OCI-LY1 (cell line): ENCODE data around the gene CPA4.

Experiments
- EZH2 ChIP-seq: fragments of 200-600 bp; sonication (generic), shearing (Covaris generic); IDR thresholded peaks from 2 replicates; pipeline ENCODE4 v1.8.0; 2017; ENCODE audit warnings: borderline replicate concordance, mixed run types, mild to moderate bottlenecking, antibody characterized with exemption, low read length, moderate library complexity, mixed read lengths
- TF ChIP-seq, protein P1 (sequence below): fragments of 200-600 bp; sonication (generic), shearing (Covaris generic); IDR thresholded peaks from 2 replicates; pipeline ENCODE4 v1.5.1; 2017; ENCODE audit warnings: mild to moderate bottlenecking, antibody characterized with exemption, low read length, moderate library complexity, mixed read lengths

DNA sequence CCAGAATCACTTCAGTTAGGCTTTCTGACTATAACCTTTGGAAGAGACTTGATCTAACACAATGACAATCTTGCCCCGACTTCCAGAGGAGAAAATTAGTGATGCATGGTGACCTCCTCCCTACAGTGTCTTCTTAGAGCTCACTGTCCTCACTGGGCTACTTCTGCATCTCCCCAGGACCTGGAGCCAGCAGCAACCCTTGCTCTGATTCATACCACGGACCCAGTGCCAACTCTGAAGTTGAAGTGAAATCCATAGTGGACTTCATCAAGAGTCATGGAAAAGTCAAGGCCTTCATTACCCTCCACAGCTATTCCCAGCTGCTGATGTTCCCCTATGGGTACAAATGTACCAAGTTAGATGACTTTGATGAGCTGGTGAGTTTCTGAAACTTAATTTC is 13.7 kb upstream of the CPA4 start:
- TF ChIP-seq, protein P1, sequence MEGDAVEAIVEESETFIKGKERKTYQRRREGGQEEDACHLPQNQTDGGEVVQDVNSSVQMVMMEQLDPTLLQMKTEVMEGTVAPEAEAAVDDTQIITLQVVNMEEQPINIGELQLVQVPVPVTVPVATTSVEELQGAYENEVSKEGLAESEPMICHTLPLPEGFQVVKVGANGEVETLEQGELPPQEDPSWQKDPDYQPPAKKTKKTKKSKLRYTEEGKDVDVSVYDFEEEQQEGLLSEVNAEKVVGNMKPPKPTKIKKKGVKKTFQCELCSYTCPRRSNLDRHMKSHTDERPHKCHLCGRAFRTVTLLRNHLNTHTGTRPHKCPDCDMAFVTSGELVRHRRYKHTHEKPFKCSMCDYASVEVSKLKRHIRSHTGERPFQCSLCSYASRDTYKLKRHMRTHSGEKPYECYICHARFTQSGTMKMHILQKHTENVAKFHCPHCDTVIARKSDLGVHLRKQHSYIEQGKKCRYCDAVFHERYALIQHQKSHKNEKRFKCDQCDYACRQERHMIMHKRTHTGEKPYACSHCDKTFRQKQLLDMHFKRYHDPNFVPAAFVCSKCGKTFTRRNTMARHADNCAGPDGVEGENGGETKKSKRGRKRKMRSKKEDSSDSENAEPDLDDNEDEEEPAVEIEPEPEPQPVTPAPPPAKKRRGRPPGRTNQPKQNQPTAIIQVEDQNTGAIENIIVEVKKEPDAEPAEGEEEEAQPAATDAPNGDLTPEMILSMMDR: no peak
- no peak for TF ChIP-seq EZH2
